Thyroid gland (tissue), 4 donors: Measurements from ENCODE around the gene PLXDC2. TPM values are rescaled to one million over a fixed set of nuclear protein-coding genes. Genes with fewer than 3 reads are reported as not detected.

Experiments used
- DNase-seq, 2 donors: peaks; one replicate each; pipeline ENCODE4 v3.0.0-alpha.2; 2019
- H3K27ac ChIP-seq, 3 donors: fragments of 200-600 bp; sonication (generic); 1 replicate in 2 of 3; 2 replicates in 1 of 3; pipeline ENCODE4 v1.5.1; 2016 to 2019; ENCODE audit warnings: mild to moderate bottlenecking in 1 of 3, moderate library complexity in 1 of 3
- H3K27me3 ChIP-seq: fragments of 200-600 bp; sonication (generic); one replicate; pipeline ENCODE4 v1.5.1; 2019
- H3K36me3 ChIP-seq, 2 donors: fragments of 200-600 bp; sonication (generic); one replicate each; pipeline ENCODE4 v1.5.1; 2016 to 2019
- H3K4me1 ChIP-seq, 2 donors: fragments of 200-600 bp; sonication (generic); one replicate each; pipeline ENCODE4 v1.5.1; 2017 to 2019
- H3K4me3 ChIP-seq, 3 donors: fragments of 200-600 bp; sonication (generic); replicated peaks in 1 of 3; 1 replicate in 2 of 3; 2 replicates in 1 of 3; pipeline ENCODE4 v1.5.1; 2016; ENCODE audit warnings: mild to moderate bottlenecking in 1 of 3
- H3K9me3 ChIP-seq: fragments of 200-600 bp; sonication (generic); one replicate; pipeline ENCODE4 v1.5.1; 2017
- POLR2A ChIP-seq, 2 donors: fragments of 450-650 bp; IDR thresholded peaks; one replicate each; pipeline ENCODE4 v1.6.1; 2017; ENCODE audit warnings: antibody characterized with exemption in 2 of 2, mild to moderate bottlenecking in 2 of 2, moderate library complexity in 1 of 2
- WGBS, 2 donors: methylation state at CpG; one replicate each; pipeline ENCODE4 v1.1.5; 2017; 5-methylcytosine and 5-hydroxymethylcytosine counted together
- intact Hi-C: fragments of 100-400 bp; cut with DNase I; formaldehyde crosslinking; loops from one replicate; pipeline ENCODE4 v1.15.1; 2023
- total RNA-seq, 4 donors: library from RNA; depleted of rRNA; stranded (reverse); fragments of >200 nt; gene quantifications; one replicate each; pipeline ENCODE4 v1.2.3, GENCODE V29; 2016
- TF ChIP-seq, protein P1 (sequence below), 6 experiments: fragments of 200-600 bp in 3 of 6; fragments of 450-650 bp in 3 of 6; sonication (generic) in 3 of 6; IDR thresholded peaks; one replicate each; pipeline ENCODE4 v1.5.1; 2016 to 2019; ENCODE audit warnings: antibody characterized with exemption in 6 of 6, mild to moderate bottlenecking in 2 of 6, inconsistent platforms in 1 of 6, moderate library complexity in 1 of 6

Gene PLXDC2
- total RNA-seq, 4 donors from 2014 or later: 44.6 to 91.0 (median 47.6) TPM

DNA sequence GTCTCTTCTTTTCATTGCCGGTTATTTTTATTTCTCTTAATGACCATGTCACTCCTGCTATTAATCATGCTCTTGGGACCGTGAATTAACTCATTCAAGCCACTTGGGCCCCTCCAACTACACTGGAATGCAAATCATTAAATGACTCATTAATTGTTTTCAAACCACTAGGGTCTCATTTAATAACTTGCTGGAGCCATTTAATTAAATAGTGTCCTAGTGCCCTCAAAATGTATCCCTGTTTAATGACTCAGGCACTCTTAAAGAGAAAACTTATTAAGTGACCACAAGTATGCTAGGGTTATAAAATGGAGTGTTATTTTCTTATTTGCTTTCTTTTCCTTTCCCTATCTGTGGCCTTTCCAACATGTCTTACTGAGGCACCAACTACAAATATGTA is 73.0 kb downstream of the PLXDC2 start:
- WGBS, 2 donors: 63 to 81% methylated on average over 2 of the region's 2 CpGs
- H3K27ac ChIP-seq: no peak overlapping the region
- peaks cover 10 to 15% of the 10 kb centered on the region in 2 donors for H3K4me1 ChIP-seq

DNA sequence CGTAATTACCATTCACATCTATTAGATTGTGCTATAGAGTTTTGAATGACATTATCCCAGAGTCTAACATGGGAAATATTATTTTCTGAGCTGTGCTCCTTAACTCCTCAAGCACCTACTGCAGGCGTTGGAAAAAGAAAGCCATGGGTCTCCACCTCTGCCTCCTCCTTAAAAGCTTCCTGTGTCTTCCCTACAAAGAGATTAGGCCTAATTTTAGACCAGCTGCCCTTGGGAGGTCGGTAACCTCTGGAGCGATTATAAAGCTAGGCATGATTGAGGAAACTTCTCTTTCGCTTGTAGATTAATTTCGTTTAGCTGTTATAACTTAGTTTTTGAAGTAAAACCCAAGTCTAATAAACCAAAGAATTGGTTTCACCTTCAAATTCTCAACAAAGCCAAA is 75.2 kb downstream of the PLXDC2 start:
- TF ChIP-seq, protein P1, sequence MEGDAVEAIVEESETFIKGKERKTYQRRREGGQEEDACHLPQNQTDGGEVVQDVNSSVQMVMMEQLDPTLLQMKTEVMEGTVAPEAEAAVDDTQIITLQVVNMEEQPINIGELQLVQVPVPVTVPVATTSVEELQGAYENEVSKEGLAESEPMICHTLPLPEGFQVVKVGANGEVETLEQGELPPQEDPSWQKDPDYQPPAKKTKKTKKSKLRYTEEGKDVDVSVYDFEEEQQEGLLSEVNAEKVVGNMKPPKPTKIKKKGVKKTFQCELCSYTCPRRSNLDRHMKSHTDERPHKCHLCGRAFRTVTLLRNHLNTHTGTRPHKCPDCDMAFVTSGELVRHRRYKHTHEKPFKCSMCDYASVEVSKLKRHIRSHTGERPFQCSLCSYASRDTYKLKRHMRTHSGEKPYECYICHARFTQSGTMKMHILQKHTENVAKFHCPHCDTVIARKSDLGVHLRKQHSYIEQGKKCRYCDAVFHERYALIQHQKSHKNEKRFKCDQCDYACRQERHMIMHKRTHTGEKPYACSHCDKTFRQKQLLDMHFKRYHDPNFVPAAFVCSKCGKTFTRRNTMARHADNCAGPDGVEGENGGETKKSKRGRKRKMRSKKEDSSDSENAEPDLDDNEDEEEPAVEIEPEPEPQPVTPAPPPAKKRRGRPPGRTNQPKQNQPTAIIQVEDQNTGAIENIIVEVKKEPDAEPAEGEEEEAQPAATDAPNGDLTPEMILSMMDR (IDR thresholded peaks at IDR 0.05): no peak
- no peak for TF ChIP-seq POLR2A (IDR thresholded peaks at IDR 0.05)
- Histone ChIP-seq H3K9me3 (no peaks in the 10 kb centered on the region), H3K27me3 (no peaks in the 10 kb centered on the region), H3K27ac (no peak overlapping the region), H3K4me3 (no peak overlapping the region), H3K36me3 (no peaks in the 10 kb centered on the region), H3K4me1 (peaks cover 10 to 15% of the 10 kb centered on the region in 2 donors)
- DNase-seq: no peak
- 75 to 76% methylated on average over 6 of the region's 6 CpGs for WGBS, 2 donors
- intact Hi-C loops: no loop called here

More for the DNA sequence above, 73.0 kb downstream of the PLXDC2 start:
- intact Hi-C loops: no loop called here
- DNase-seq: no peak
- Histone ChIP-seq H3K9me3 (no peaks in the 10 kb centered on the region), H3K4me3 (no peak overlapping the region), H3K27me3 (no peaks in the 10 kb centered on the region), H3K36me3 (no peaks in the 10 kb centered on the region)
- TF ChIP-seq, protein P1 (IDR thresholded peaks at IDR 0.05): no peak
- no peak for TF ChIP-seq POLR2A (IDR thresholded peaks at IDR 0.05)

DNA sequence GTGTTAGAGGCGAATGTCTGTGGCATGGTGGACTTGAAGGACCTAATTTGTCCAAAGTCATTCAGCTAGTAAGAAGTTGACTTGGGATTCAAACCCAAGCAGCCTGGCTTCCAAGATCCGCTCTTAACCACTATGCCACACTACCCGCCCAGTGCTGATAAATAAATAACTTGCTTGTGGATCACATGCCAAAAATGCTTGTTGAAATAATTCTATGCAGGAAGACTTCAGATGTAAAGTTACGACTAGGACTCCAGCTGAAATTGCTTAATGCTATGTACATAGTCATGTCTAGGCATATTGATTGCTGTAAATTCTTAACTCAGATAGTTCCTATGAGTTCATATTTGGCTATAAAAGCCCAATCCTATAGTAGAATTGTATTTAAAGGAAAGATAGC is 76.0 kb downstream of the PLXDC2 start:
- H3K4me3 ChIP-seq: no peak overlapping the region
- H3K27ac ChIP-seq: no peak overlapping the region
- H3K9me3 ChIP-seq: no peaks in the 10 kb centered on the region
- H3K4me1 ChIP-seq: peaks cover 10 to 15% of the 10 kb centered on the region in 2 donors
- DNase-seq: no peak
- H3K27me3 ChIP-seq: no peaks in the 10 kb centered on the region
- no peaks in the 10 kb centered on the region for H3K36me3 ChIP-seq
- TF ChIP-seq, protein P1 (IDR thresholded peaks at IDR 0.05): no peak
- TF ChIP-seq POLR2A (IDR thresholded peaks at IDR 0.05): no peak
- intact Hi-C loops: no loop called here
- 87 to 93% methylated on average over 4 of the region's 4 CpGs for WGBS, 2 donors

DNA sequence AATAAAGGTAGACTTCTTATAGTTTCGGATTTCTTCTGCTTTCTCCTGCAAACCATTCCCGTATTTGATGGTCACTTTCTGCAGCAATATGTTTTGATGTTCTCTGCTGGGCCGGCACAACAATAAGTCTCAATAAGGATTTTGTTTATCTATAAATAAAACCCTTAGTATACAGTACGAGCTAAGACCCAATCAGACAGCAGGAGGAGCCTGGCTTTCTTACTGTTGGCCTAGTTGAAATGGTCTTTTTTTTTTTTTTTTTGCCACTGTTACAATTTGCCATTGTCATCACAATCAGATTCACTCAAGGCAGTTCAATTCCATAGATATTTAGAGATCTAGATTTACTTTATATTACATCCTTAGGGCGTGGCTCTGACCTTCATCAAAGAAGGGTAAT is 76.4 kb downstream of the PLXDC2 start:
- Histone ChIP-seq H3K27ac (no peak overlapping the region), H3K4me1 (peaks cover 10 to 13% of the 10 kb centered on the region in 2 donors), H3K9me3 (no peaks in the 10 kb centered on the region), H3K27me3 (no peaks in the 10 kb centered on the region), H3K4me3 (no peak overlapping the region), H3K36me3 (no peaks in the 10 kb centered on the region)
- DNase-seq: no peak
- TF ChIP-seq POLR2A (IDR thresholded peaks at IDR 0.05): no peak
- TF ChIP-seq, protein P1 (IDR thresholded peaks at IDR 0.05): no peak
- WGBS, 2 donors: 74 to 76% methylated on average over 5 of the region's 5 CpGs
- intact Hi-C loops: no loop called here

DNA sequence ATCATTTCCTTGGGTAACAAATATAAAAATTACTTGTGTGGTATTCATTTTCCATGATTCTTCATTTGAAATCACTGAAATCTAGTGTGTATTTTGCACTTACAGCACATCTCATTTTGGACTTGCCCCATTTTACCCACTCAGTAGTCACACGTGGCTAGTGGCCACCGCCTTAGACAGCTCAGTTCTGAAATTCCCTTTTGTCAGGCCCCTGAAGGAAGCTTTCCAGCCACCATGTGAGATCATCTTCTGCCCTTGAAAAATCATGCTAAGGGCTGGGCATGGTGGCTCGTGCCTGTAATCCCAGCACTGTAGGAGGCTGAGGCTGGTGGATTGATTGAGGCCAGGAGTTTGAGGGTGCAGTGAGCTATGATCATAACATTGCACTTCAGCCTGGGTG is 79.3 kb downstream of the PLXDC2 start:
- no peak for TF ChIP-seq POLR2A (IDR thresholded peaks at IDR 0.05)
- TF ChIP-seq, protein P1 (IDR thresholded peaks at IDR 0.05): no peak
- no peak overlapping the region for H3K4me3 ChIP-seq
- no peaks in the 10 kb centered on the region for H3K36me3 ChIP-seq
- WGBS, 2 donors: 91 to 94% methylated on average over 3 of the region's 3 CpGs
- DNase-seq: no peak
- H3K9me3 ChIP-seq: no peaks in the 10 kb centered on the region
- H3K4me1 ChIP-seq: no peaks in the 10 kb centered on the region
- intact Hi-C loops: no loop called here
- no peak overlapping the region for H3K27ac ChIP-seq
- H3K27me3 ChIP-seq: no peaks in the 10 kb centered on the region
